Measurements from ENCODE around the gene CDH22. TPM values are rescaled to one million over a fixed set of nuclear protein-coding genes. Genes with fewer than 3 reads are reported as not detected.
A peak's percentile ranks its signal among the peaks of the same experiment; 100 is the strongest.

CDH22 gene
- total RNA-seq, 1 experiment from 2014 or later = 0.07 TPM

DNA sequence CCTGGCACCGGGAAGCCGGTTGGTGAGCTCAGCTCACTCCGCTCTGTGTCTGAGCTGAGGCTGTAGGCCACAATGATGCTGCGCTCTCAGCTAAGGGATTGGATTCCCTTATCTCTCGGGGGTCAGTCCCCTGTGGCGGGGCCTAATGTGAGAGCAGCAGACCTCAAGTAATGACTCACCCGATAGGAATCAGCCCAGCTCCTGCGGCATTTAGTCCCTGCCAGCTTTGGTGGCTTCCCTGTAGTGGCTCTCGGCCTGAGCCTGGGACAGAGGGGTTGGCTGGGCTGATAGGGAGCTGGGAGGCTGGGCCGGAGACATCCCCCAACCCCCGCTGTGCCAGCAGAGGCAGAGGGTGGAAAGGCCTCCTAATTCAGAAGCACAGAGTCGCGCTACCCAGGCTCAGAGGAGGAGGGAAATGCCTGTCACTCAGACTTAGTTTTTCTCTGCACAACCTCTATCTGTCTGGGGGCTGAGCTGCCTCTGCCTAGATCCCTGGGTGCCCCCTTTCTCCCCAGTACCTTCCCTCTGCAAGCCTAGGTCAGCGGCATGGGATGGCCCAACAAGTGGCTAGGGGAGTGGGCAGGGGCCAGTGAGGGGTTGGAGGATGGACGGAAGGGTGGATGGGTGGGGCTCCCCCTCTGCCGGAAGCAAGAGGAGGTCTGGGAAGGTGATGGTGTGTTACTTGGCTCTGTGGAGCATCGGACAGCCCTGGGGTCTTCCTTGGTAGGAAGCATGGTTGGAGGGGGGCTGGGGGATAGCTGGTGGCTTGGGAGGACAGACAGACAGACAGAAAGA, 92.2 kb downstream of the CDH22 start:
- in situ Hi-C loops (cut with HindIII; ENCODE audit: low pct_unique_long_range_greater_than_20kb, low sequenced_read_pairs) = no loop called here
- peak; percentile 86 for DNase-seq (ENCODE audit: low read depth)

DNA sequence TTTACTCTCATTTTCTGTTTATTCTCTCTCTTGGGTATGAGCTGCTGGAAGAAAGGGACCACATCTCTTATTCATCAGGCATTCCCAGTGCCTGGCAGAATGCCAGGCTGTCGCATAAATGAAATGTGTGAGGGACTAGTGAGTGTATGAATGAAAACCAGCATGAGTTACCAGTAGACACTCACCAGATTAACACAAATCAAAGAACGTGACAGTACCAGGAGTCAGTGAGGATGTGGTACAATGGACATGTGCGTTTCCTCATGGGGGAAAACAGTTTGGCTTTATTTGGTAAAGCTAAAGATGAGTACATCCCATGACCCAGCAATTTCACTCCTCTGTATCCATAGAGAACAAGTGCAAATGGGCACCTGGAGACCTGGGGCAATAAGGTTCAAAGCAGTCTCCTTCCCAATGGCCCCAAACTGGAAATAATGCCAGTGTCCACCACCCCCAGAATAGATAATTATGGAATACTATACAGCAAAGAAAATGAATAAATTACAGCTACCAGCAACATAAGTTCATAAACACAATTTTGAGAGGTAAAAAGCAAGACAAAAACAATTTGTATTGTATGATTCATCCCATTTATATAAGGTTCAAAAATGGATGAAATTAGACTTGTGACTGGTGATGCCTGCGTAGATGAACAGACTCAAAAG, 93.3 kb downstream of the CDH22 start:
- in situ Hi-C loops (cut with HindIII; ENCODE audit: low pct_unique_long_range_greater_than_20kb, low sequenced_read_pairs) = no loop called here
- DNase-seq (ENCODE audit: low read depth) = peak; percentile 43

DNA sequence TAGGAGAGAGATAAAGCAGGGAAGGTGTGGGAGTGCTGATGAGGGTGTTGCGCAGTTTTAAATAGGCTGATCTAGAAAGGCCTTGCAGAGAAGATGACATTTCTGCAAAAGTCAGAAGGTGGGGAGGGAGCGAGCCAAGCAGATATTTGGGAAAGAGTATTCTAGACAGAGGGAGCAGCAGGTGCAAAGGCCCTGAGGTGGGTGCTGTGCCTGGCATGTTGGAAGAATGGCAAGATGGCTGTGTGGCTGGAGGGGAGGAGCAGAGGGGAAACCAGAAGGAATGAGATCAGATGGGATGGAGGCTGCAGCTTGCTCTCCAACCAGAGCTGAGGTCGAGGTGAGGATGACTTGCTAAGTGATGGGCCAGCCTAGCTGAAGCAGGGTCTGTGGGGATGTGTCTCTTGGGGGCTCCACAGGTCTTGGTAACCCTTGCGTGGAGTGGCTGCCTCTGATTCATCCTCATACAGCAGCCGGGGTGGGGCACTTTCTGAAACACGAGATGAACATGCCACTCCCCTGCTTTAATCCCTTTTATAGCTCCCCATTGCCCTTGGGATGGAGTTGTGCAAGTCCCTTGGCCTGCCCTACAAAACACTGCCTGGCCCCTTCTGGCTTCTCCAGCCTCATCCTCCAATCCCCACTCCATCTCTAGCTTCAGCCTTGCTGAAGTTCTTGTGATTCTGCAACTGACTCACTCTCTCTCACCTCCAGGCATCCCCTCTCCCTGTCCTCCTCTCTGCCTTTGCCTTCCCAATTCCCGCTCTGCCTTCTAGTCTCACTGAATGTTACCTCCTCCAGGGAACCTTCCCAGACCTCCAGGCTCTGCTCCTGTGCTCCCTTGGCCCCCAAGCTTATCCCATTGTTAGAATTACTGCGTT, 94.1 kb downstream of the CDH22 start:
- DNase-seq (ENCODE audit: low read depth) = no peak
- in situ Hi-C loops (cut with HindIII; ENCODE audit: low pct_unique_long_range_greater_than_20kb, low sequenced_read_pairs) = no loop called here

DNA sequence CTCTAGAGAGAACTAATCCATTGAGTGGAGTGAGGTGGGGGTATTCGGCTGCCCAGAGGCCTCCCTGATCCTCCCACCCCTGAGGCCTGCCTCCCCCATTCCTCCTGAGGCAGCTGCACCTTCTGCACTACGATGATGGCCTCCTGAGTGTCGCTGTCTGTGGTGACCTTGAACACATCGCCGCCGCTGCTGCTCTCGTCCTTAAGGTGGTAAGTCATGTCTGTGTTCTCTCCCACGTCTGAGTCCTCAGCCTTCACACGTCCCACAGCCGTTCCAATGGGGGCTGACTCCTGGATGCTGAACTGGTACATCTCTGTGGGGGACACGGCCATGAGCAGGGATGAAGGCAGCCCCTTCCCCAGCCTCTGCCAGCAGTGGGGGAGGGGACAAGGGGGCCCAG, 95.4 kb downstream of the CDH22 start:
- in situ Hi-C loops (cut with HindIII; ENCODE audit: low pct_unique_long_range_greater_than_20kb, low sequenced_read_pairs) = no loop called here
- no peak for DNase-seq (ENCODE audit: low read depth)

DNA sequence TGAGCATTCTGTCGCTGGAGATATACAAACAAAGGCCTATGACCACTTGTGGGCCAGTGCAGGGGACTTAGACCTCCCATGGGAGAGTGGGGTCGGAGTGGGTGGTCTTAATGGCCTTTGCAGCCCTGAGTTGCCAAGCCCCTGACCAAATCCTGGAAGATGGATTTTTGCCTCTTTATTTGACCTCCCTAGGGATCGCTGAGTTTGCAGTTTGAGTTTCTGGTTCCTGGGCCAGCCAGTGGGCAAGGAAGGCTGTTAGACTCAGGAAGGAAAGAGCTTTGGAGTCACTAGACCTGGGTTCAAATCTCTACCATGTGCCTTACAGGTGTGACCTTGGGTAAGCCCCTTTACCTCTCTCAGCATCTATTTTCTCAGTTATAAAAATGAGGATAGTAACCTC, 96.0 kb downstream of the CDH22 start:
- in situ Hi-C loops (cut with HindIII; ENCODE audit: low pct_unique_long_range_greater_than_20kb, low sequenced_read_pairs) = no loop called here
- no peak for DNase-seq (ENCODE audit: low read depth)

DNA sequence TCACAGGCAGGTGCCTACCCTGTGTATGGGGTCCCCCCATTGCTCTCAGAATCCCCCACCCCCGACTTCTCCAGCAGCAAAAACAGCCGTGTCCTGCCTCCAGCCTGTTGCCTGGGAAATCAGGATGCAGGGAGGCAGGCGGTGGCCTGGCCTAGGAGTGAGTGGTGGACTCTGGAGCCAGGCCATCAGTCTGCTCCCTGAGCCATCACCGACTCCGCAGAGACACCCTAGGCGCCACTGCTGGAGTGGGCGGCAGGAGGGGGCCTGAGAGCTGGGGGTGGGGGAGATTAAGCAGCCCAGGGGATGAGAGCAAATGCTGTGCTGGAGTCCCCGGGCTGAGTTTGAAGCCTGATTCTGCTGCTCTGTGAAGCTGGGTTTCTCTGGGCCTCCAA, 97.0 kb downstream of the CDH22 start:
- in situ Hi-C loops (cut with HindIII; ENCODE audit: low pct_unique_long_range_greater_than_20kb, low sequenced_read_pairs) = no loop called here
- no peak for DNase-seq (ENCODE audit: low read depth)

DNA sequence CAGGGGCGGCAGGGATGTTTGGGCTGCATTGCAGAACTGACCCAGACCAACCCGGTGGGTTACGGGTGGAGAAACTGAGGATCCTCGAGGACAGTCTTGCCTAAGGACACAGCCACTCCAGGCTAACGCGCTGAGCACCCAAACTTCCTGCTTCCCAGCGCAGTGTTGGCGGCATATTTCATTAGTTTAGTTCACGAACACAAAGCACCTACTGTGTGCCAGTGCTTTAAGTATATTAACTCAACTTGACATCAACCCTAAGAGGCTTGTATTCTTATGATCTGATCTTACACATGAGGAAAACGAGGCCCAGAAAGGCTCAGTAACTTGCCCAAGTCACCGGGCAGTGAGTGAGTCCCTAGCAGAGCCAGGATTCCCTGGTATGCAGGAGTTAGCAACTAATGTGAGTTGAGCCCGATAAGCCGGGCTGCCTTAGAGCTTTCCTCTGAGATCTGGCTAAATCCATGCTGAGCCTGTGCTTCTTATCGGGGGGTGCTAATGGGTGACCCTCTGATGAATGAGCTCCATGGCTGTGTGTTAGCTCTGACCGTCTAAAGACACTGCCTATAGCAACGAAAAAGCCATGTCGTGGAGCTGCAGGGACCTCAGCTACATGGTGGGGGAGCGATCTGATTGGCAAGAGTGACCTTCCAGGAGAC, 97.5 kb downstream of the CDH22 start:
- in situ Hi-C loops (cut with HindIII; ENCODE audit: low pct_unique_long_range_greater_than_20kb, low sequenced_read_pairs) = no loop called here
- no peak for DNase-seq (ENCODE audit: low read depth)

DNA sequence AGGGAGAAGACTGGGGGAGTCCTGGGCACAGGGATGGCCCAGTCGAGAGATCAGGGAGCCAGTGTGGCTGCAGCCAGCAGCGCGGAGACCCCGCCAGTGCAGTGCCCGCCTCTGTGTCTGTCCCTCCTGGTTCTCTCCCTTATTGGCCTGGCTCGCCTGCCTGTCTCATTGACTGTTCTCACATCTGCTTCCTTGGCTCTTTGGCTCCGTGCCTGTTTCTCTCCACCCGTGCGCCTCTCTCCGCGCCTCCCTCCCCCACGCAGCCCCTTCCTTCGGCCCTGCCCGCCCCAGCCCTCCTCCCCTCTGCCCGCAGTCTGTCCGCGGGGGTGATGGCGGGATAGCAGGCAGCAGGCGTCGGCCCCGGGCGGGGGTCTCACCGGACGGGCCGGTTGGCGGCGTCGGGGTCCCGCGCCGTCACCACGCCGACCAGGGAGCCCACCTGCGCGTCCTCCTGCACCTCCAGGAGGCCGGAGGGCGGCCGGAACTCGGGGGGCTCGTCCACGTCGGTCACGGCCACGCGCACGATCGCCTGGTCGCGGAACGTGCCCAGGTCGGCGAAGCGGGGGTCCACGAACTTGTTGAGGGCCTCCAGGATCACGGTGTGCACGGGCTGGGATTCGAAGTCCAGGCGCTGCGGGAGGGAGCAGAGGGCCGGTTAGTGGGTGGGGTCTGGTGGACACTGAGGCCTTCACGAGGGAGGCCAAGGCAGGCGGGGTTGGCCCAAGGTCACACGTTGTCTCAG, 98.2 kb downstream of the CDH22 start:
- in situ Hi-C loops (cut with HindIII; ENCODE audit: low pct_unique_long_range_greater_than_20kb, low sequenced_read_pairs) = no loop called here
- DNase-seq (ENCODE audit: low read depth) = no peak

DNA sequence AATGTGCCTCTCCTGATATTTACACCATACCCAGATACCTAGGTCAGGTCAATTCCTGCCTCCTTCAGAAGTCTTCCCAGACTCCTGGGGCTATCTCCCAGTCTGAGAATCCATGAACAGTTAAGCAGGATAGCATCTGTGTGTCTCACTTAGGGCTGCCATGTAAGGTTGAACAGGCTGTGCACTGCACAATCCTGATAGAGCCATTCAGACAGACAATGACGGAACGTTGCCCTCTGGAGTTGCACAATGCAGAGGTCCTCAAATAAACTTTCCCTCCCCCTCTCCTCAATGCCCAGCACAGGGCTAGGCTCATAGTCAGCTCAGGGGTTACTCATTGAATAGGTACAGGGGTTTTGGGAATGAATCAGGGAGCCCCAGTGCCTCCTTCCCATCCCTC, 100.5 kb downstream of the CDH22 start:
- in situ Hi-C loops (cut with HindIII; ENCODE audit: low pct_unique_long_range_greater_than_20kb, low sequenced_read_pairs) = no loop called here
- DNase-seq (ENCODE audit: low read depth) = no peak

DNA sequence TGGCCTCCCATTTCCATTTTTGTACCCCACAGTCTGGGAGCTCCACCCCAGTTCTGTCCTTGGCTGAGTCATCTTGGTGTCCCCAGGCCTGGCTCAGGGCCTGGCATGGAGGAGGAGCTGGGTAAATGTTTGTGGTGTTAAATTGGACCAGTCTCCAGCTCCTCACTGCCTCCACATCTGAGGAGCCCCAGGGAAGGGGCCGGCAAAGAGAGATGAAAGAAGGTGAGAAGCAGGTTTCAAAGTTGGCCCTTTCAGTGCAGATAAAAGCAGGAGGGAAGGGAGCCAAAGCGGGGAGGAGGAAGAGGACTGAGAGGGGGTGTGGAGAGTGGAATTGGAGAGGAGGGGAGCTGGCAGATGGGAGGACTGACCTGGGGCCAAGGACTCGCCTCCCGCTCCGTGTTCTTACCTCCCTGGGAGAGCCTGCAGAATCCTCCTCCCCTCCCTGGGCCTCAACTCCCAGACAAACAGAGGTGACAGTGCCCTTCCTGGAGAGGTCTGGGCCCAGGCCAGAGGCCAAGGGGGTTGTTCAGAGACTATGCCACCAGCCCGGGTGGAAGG, 101.2 kb downstream of the CDH22 start:
- no peak for DNase-seq (ENCODE audit: low read depth)

DNA sequence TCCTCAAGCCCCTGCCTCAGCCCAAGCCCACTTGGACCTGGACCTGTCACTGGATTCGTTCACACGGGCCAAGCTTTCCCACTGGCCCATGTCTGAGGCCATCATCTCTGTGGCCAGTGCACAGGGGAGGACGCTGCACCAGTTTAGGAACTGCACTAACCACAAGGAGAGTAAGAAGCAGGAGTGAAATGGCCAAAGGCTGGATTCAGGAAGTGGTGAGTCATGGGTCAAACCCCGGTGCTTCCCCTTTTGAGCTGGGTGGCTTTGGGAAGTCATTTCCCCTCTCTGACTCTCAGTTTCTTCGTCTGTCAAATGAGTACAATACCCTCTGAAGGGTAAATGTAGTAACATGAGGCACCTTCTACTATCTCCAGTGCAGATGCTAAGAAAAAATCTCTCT, 102.3 kb downstream of the CDH22 start:
- DNase-seq (ENCODE audit: low read depth) = peak; percentile 37

More for the DNA sequence above, 101.2 kb downstream of the CDH22 start:
- in situ Hi-C loops (cut with HindIII; ENCODE audit: low pct_unique_long_range_greater_than_20kb, low sequenced_read_pairs) = no loop called here

DNA sequence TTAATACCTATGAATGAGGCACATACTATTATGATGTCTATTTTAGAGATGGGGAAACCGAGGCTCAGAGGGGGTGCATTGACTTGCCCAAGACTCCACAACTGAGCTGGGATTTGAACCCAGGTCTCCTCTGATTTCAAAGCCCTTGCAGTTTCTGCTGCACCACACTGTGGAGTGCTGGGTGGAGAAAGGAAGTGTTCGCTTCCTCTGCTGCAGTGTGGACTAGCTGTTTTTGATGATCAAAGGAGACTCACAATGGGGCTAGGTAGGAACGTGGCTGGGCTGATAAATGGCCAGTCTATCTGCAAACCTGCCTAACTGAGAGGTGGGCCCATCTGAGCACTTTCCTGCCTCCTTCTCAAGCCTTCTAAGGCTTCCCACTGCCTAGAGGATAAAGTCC, 102.9 kb downstream of the CDH22 start:
- DNase-seq (ENCODE audit: low read depth) = no peak
- in situ Hi-C loops (cut with HindIII; ENCODE audit: low pct_unique_long_range_greater_than_20kb, low sequenced_read_pairs) = no loop called here

More for the DNA sequence above, 102.3 kb downstream of the CDH22 start:
- in situ Hi-C loops (cut with HindIII; ENCODE audit: low pct_unique_long_range_greater_than_20kb, low sequenced_read_pairs) = no loop called here

DNA sequence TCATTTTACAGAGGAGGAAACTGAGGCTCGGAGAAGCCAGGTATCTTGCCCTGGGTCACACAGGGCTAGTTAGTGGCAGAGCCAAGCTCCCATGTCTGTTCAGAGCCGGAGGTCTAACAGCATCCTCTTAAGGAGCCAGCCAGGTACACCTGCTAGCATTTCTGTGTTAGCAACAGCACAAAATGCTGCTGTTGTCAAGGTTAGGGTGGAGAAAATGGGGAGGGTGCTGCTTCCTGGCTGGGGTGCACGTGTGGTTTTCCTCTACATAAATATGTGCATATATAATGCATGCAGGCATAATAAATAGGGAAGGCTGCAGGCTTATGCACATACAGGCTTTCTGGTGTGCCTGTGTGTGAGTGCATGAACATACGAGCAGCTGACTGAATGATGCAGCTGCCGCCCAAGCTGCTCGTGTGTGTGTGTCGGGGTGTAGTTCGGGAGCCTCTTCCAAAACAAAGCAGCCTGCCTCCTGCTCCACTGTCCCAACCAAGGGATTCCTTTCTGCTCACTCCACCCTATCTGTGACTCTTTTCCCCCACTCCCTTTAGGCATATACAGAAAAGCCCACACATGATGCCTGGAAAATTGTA, 103.6 kb downstream of the CDH22 start:
- DNase-seq (ENCODE audit: low read depth) = no peak
- in situ Hi-C loops (cut with HindIII; ENCODE audit: low pct_unique_long_range_greater_than_20kb, low sequenced_read_pairs) = no loop called here

DNA sequence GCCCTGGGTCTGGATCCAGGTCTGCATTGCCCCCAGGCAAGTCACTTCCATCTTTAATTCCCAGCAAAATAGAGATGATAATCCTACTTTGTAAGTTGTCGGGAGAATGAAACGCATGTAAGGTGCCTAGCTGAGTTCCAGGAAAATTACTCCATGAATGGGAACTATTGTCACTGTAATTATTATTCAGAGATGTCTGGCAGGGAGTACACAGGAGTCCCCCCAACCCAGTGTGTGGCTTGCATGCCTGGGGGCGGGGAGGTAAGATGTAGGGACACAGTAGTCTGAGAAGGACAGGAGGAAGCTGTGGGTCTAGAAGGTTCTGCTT, 104.8 kb downstream of the CDH22 start:
- in situ Hi-C loops (cut with HindIII; ENCODE audit: low pct_unique_long_range_greater_than_20kb, low sequenced_read_pairs) = no loop called here
- no peak for DNase-seq (ENCODE audit: low read depth)

DNA sequence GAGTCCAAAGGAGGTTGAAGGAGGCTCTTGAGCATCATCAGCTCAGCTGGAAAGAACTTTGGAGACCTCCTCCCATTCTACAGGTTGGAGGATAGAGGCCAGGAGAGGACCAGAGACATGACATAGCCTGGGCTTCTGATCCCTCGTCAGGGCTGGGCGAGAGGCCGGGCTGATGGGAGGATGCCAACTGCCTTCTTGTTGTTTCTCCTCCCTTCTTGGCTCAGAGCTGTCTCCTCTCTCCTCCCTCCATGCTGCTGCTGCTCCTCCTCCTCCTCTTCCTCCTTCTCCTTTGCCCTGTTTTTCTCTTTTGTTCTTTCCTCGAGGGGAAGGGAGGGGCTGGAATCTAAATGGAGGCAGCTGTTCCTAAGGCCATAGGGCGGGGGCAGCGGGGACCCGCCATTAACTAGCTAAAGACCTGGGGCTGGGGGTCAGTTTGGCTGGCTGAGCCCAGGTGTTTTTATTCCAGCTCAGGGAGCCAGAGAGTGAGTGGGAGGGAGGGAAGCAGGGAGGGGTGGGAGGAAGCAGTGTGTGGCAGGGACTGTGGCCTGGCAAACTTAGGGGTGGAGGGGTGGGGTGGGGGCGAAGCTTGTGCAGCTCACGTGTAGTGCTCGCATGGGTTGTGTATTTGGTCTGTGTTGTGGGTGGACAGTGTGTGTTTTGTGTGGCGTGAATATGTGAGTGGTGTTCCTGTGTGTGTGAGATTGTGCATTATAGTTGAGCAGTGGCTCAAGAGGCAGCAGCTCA, 105.4 kb downstream of the CDH22 start:
- DNase-seq (ENCODE audit: low read depth) = no peak
- in situ Hi-C loops (cut with HindIII; ENCODE audit: low pct_unique_long_range_greater_than_20kb, low sequenced_read_pairs) = no loop called here

DNA sequence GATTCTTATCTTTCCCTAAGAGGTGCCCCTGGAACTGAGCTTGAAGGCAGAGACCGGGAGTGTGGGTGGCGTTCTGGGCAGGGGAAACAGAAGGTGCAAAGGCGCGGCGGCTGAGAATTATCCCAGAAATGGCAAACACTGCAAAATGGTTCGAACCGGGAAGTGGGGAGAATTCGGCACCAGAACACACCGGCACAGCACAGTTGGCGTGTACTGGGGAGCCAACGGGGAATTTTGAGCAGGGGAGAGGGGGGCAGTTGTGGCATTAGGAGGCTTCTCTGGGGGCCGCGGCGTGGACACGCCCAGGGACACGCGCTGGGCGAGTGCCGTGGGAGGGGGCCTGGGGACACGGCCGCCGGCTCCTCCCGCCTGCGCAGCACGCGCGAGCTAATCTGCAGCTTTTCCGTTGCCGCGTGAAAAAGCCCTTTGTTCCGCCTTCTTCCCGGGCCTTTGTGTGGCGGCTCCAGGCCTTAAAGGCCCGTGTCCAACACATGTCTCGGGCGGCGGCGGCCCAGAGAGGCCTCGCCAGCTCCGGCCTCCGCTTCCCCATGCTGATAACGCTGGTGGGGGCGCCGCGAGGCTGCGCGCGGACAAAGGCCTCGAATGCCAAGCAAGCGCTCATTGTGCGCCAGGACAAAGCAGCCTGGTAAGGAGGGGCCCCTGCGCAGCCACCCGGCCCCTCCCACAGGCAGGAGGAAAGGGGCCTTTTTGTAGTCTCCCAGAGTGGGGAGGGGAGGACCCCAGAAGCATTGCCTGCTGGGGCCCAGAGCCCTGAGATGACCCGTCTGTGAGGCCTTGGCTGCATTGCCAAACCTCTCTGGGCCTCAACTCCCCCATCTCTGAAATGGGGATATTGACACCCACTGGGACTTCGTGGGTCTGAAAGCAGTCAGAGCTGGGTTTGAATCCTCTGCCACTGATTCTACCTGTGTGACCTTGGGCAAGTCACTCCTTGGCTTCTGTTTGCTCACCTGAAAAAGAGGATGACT, 107.4 kb downstream of the CDH22 start:
- in situ Hi-C loops (cut with HindIII; ENCODE audit: low pct_unique_long_range_greater_than_20kb, low sequenced_read_pairs) = no loop called here
- DNase-seq (ENCODE audit: low read depth) = no peak

All from Caki2 (cell line).